Ovary (tissue), 10 donors: ENCODE data around the gene TREM2. TPM values are rescaled to one million over a fixed set of nuclear protein-coding genes. Genes with fewer than 3 reads are reported as not detected.

ENCODE experiments used
- DNase-seq, 5 donors: peaks; one replicate each; pipeline ENCODE4 v3.0.0-alpha.2; 2019 to 2020
- H3K27ac ChIP-seq, 2 donors: fragments of 200-600 bp; one replicate each; pipeline versions ENCODE4 v1.5.1 to v1.8.0; 2019 to 2022
- H3K27me3 ChIP-seq: fragments of 200-600 bp; one replicate; pipeline ENCODE4 v1.8.0; 2022
- H3K36me3 ChIP-seq: fragments of 200-600 bp; sonication (generic); one replicate; pipeline ENCODE4 v1.5.1; 2019
- H3K4me1 ChIP-seq: one replicate; pipeline ENCODE4 v1.8.1; 2013; ENCODE audit warnings: mild to moderate bottlenecking, moderate library complexity; ENCODE audit not compliant: insufficient read depth
- H3K4me3 ChIP-seq: fragments of 200-600 bp; sonication (generic); one replicate; pipeline ENCODE4 v1.5.1; 2017
- H3K9me3 ChIP-seq, 2 donors: fragments of 200-600 bp in 1 of 2; sonication (generic) in 1 of 2; one replicate each; pipeline versions ENCODE4 v1.5.1 to v1.8.1; 2013 to 2019; ENCODE audit warnings: mild to moderate bottlenecking in 1 of 2, moderate library complexity in 1 of 2
- CTCF ChIP-seq, 3 donors: fragments of 450-650 bp in 2 of 3; fragments of 200-600 bp in 1 of 3; IDR thresholded peaks; one replicate each; pipeline versions ENCODE4 v1.5.1 to v1.8.0; 2016 to 2022; ENCODE audit warnings: antibody characterized with exemption in 3 of 3, mild to moderate bottlenecking in 1 of 3
- EP300 ChIP-seq: sonication (generic); formaldehyde crosslinking; IDR thresholded peaks from one replicate; pipeline ENCODE4 v1.6.1; 2017; ENCODE audit warnings: antibody characterized with exemption
- POLR2A ChIP-seq: fragments of 450-650 bp; IDR thresholded peaks from one replicate; pipeline ENCODE4 v1.6.1; 2017; ENCODE audit warnings: antibody characterized with exemption, mild to moderate bottlenecking, moderate library complexity
- WGBS, 3 donors: extraction: QIAGEN DNeasy Blood & Tissue Kit in 1 of 3; methylation state at CpG; one replicate each; pipeline versions ENCODE4 v1.1.5 to v1.1.7; 2013 to 2017; 5-methylcytosine and 5-hydroxymethylcytosine counted together
- intact Hi-C, 4 donors: fragments of 100-400 bp; cut with DNase I; formaldehyde crosslinking; loops; one replicate each; pipeline versions ENCODE4 v1.11.0 to v1.15.1; 2022 to 2023
- long read RNA-seq, 3 donors: library from polyadenylated mRNA in 2 of 3; unstranded in 2 of 3; transcript quantifications; one replicate each; pipeline ENCODE4 v2.0.0 and lab custom pipeline, GENCODE V29; 2021 to 2026
- polyA plus RNA-seq, 2 donors: library from polyadenylated mRNA; stranded (reverse); fragments of 200-250 nt in 1 of 2; fragments of 350-450 nt in 1 of 2; fragmentation: Illumina TruSeq in 1 of 2; extraction: RNeasy Lipid Tissue Mini Kit (QIAGEN cat#74804) in 1 of 2; gene quantifications; one replicate each; pipeline ENCODE4 v1.2.3, GENCODE V29; 2013 to 2014
- total RNA-seq, 7 donors: library from RNA; depleted of rRNA in 2 of 7; stranded (reverse); fragments of >200 nt in 2 of 7; fragmentation: NEBNext Ultra II Directional in 3 of 7; extraction: Animal tissue kit (Norgen Biotek cat#: 25700) in 3 of 7; gene quantifications; one replicate each; pipeline versions ENCODE4 v1.1.0 to v1.2.4, GENCODE V29; 2016 to 2023
- donor health status: DM: no; HTN: no; CAD: no; lungs with moderate emphysema.
- donor health status: DM: no; HTN: no; CAD: no.
- donor health status: Bipolar disorder and iron deficiency.
- donor health status: DM: yes; HTN: yes; CAD: no.
- donor health status: DM: no; HTN: no; CAD: no.
- donor health status: DM: yes; HTN: yes; CAD: no.

TREM2 gene
- total RNA-seq (10 to 100 TPM in 1 of 7 donors, 1 to 10 TPM in 6; 2.6 to 12.4 (median 4.4) TPM), polyA plus RNA-seq (1 to 10 TPM; 3.9 to 4.1 TPM)
- long read RNA-seq, donor 1, partial matches to known transcripts = 0 of 1 reads
- long read RNA-seq, donor 1, other reads (novel, unspliced or antisense) = 1 of 1 reads
- long read RNA-seq, donor 2, partial matches to known transcripts = 0 of 3 reads
- long read RNA-seq, donor 2, other reads (novel, unspliced or antisense) = 0 of 3 reads
- long read RNA-seq, donor 3, partial matches to known transcripts = 0 of 3 reads
- long read RNA-seq, donor 3, other reads (novel, unspliced or antisense) = 1 of 3 reads

- no peak for TF ChIP-seq EP300
- TF ChIP-seq CTCF (IDR thresholded peaks at IDR 0.05) = no peak
- no peak for TF ChIP-seq POLR2A
- Histone ChIP-seq H3K4me3 (no peak within 1 kb of the TSS), H3K9me3 (no peaks in the 10 kb centered on the region), H3K27ac (no peak within 1 kb of the TSS), H3K27me3 (no peaks in the 10 kb centered on the region), H3K4me1 (no peaks in the 10 kb centered on the region), H3K36me3 (no peaks in the 10 kb centered on the region)
- intact Hi-C loops = no loop called here
- 77 to 80% (median 79%) methylated on average over 10 of the region's 10 CpGs for WGBS, 3 donors
- DNase-seq = no peak
These were observed at the start of gene TREM2 for GRCh38 chr6:41162687-41163418. Gene TREM2, minus strand, starts transcription at chr6:41163116. Its CDS starts 34 bp downstream, at chr6:41163082.

GRCh38 chr6:41209547-41210320, 46.8 kb upstream of the TREM2 start:
- Histone ChIP-seq H3K9me3 (peaks cover 0 to 6% of the 10 kb centered on the region in 2 donors), H3K4me1 (no peaks in the 10 kb centered on the region), H3K27me3 (no peaks in the 10 kb centered on the region), H3K27ac (no peak overlapping the region), H3K4me3 (no peak overlapping the region), H3K36me3 (no peaks in the 10 kb centered on the region)
- TF ChIP-seq POLR2A (no peak), CTCF (IDR thresholded peaks at IDR 0.05) (no peak), EP300 (no peak)
- intact Hi-C loops = no loop called here
- WGBS, 3 donors = 81 to 90% (median 88%) methylated on average over 5 of the region's 5 CpGs
- DNase-seq = no peak

GRCh38 chr6:41208439-41209106, 45.7 kb upstream of the TREM2 start:
- intact Hi-C loops = no loop called here
- no peaks in the 10 kb centered on the region for H3K27me3 ChIP-seq
- no peak overlapping the region for H3K4me3 ChIP-seq
- no peak overlapping the region for H3K27ac ChIP-seq
- 62 to 81% (median 69%) methylated on average over 7 of the region's 7 CpGs for WGBS, 3 donors
- no peaks in the 10 kb centered on the region for H3K4me1 ChIP-seq
- no peaks in the 10 kb centered on the region for H3K36me3 ChIP-seq
- TF ChIP-seq POLR2A = no peak
- TF ChIP-seq CTCF (IDR thresholded peaks at IDR 0.05) = no peak
- no peak for TF ChIP-seq EP300
- no peak for DNase-seq
- H3K9me3 ChIP-seq = peaks cover 0 to 6% of the 10 kb centered on the region in 2 donors

GRCh38 chr6:41204156-41204555, 41.2 kb upstream of the TREM2 start:
- TF ChIP-seq EP300 (no peak), POLR2A (no peak), CTCF (IDR thresholded peaks at IDR 0.05) (no peak)

More at GRCh38 chr6:41204156-41204555, 41.2 kb upstream of the TREM2 start:
- 82 to 90% (median 85%) methylated on average over 1 of the region's 1 CpG for WGBS, 3 donors
- Histone ChIP-seq H3K4me1 (no peaks in the 10 kb centered on the region), H3K4me3 (no peak overlapping the region), H3K36me3 (no peaks in the 10 kb centered on the region), H3K27ac (no peak overlapping the region), H3K27me3 (no peaks in the 10 kb centered on the region), H3K9me3 (peaks cover 0 to 6% of the 10 kb centered on the region in 2 donors)
- no peak for DNase-seq
- intact Hi-C loops = no loop called here
